Measurements from ENCODE around the gene UBL5. TPM values are rescaled to one million over a fixed set of nuclear protein-coding genes. Genes with fewer than 3 reads are reported as not detected.

UBL5 gene
- total RNA-seq, 1 donor from 2014 or later = 399 TPM

DNA sequence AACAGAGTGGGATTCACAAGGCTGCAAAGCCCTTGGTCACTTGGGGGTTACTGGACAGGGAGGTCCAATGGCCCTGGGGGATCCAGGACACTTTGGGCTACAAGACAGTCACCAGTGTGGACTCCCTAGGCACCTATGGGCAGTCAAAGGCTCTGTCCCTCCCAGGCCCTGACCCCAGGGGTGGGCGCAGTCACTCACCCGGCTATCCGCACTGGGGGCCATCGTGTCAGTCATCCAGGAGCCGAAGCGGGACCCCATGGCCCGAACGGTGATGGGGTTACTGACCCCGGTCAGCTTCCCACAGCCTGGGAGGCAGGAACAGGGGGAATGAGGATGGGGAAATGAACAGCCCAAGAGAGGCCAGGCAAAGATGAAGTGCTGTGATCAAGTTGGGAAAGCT lies 28.9 kb downstream of the UBL5 start:
- Mint-ChIP-seq H3K4me1 (ENCODE audit: unreplicated experiment) (peaks cover 23% of the 10 kb centered on the region), H3K9me3 (ENCODE audit: unreplicated experiment) (no peaks in the 10 kb centered on the region), H3K27ac (ENCODE audit: unreplicated experiment) (peak overlapping the region; percentile 48), H3K4me3 (ENCODE audit: unreplicated experiment) (no peak overlapping the region), H3K27me3 (ENCODE audit: unreplicated experiment) (peaks cover 8% of the 10 kb centered on the region), H3K36me3 (ENCODE audit: low read depth, unreplicated experiment) (peaks cover 24% of the 10 kb centered on the region)
- TF ChIP-seq, protein P1, sequence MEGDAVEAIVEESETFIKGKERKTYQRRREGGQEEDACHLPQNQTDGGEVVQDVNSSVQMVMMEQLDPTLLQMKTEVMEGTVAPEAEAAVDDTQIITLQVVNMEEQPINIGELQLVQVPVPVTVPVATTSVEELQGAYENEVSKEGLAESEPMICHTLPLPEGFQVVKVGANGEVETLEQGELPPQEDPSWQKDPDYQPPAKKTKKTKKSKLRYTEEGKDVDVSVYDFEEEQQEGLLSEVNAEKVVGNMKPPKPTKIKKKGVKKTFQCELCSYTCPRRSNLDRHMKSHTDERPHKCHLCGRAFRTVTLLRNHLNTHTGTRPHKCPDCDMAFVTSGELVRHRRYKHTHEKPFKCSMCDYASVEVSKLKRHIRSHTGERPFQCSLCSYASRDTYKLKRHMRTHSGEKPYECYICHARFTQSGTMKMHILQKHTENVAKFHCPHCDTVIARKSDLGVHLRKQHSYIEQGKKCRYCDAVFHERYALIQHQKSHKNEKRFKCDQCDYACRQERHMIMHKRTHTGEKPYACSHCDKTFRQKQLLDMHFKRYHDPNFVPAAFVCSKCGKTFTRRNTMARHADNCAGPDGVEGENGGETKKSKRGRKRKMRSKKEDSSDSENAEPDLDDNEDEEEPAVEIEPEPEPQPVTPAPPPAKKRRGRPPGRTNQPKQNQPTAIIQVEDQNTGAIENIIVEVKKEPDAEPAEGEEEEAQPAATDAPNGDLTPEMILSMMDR (IDR thresholded peaks at IDR 0.05; ENCODE audit: unreplicated experiment) = no peak
- no peak for DNase-seq (ENCODE audit: low spot score)

DNA sequence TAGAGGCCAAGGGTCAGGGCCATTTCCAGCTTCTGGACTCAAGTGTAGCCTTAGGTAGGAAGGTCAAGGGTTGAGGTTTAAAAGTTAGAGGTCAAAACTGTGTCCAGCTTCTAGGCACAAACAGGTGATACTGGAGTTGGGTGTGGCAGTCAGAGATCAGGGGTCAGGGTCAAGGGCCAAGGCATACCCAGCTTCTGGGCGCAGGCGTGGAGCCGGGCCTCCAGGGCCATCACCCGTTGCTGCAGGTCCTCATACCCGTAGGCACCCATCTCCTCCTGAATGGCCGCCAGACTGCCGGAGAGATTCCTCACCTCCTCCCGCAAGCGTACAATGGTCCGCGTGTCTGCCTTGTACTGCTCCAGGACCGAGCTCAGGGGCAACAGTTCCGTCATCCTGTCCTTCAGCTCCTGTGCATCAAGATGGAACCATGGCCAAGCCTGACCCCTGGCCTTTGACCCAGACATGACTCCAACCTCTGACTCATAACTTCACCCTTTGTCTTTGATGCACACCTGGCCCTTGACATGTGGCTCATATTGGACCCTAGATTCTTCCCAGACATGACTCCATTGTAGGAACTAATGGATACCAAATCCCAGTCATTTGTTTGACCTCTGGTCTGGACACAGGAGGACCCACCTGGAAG lies 29.5 kb downstream of the UBL5 start:
- TF ChIP-seq, protein P1 (IDR thresholded peaks at IDR 0.05; ENCODE audit: unreplicated experiment) = no peak
- Mint-ChIP-seq H3K9me3 (ENCODE audit: unreplicated experiment) (no peaks in the 10 kb centered on the region), H3K4me1 (ENCODE audit: unreplicated experiment) (peaks cover 23% of the 10 kb centered on the region), H3K4me3 (ENCODE audit: unreplicated experiment) (no peak overlapping the region), H3K27me3 (ENCODE audit: unreplicated experiment) (peaks cover 8% of the 10 kb centered on the region), H3K36me3 (ENCODE audit: low read depth, unreplicated experiment) (peaks cover 18% of the 10 kb centered on the region), H3K27ac (ENCODE audit: unreplicated experiment) (peak overlapping the region; percentile 48)
- no peak for DNase-seq (ENCODE audit: low spot score)

GRCh38 chr19:9857920-9858746 lies 30.4 kb downstream of the UBL5 start:
- DNase-seq (ENCODE audit: low spot score) = no peak
- Mint-ChIP-seq H3K27me3 (ENCODE audit: unreplicated experiment) (peaks cover 8% of the 10 kb centered on the region), H3K27ac (ENCODE audit: unreplicated experiment) (peak overlapping the region; percentile 91), H3K9me3 (ENCODE audit: unreplicated experiment) (no peaks in the 10 kb centered on the region), H3K36me3 (ENCODE audit: low read depth, unreplicated experiment) (peaks cover 15% of the 10 kb centered on the region), H3K4me3 (ENCODE audit: unreplicated experiment) (peak overlapping the region; percentile 63), H3K4me1 (ENCODE audit: unreplicated experiment) (peaks cover 27% of the 10 kb centered on the region)
- TF ChIP-seq, protein P1 (IDR thresholded peaks at IDR 0.05; ENCODE audit: unreplicated experiment) = no peak

DNA sequence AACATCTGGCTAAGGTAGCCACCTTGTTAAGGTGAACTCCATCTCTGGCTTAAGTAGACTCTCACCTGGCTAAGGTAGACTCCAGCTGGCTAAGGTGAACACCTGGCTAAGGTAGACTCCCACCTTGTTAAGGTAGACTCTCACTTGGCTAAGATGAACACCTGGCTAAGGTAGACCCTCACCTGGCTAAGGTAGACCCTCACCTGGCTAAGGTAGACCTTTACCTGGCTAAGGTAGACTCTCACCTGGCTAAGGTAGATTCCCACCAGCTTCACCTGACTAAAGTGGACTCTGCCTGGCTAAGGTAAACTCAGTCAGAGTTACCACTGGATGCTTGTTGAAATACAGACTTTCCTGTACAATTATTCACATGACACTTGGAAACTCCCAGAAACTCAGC lies 31.0 kb downstream of the UBL5 start:
- Mint-ChIP-seq H3K9me3 (ENCODE audit: unreplicated experiment) (no peaks in the 10 kb centered on the region), H3K27ac (ENCODE audit: unreplicated experiment) (peak overlapping the region; percentile 20), H3K36me3 (ENCODE audit: low read depth, unreplicated experiment) (peaks cover 13% of the 10 kb centered on the region), H3K4me1 (ENCODE audit: unreplicated experiment) (peaks cover 27% of the 10 kb centered on the region), H3K27me3 (ENCODE audit: unreplicated experiment) (peaks cover 8% of the 10 kb centered on the region), H3K4me3 (ENCODE audit: unreplicated experiment) (peak overlapping the region; percentile 2)
- TF ChIP-seq, protein P1 (IDR thresholded peaks at IDR 0.05; ENCODE audit: unreplicated experiment) = no peak
- DNase-seq (ENCODE audit: low spot score) = no peak

GRCh38 chr19:9860407-9860806 lies 32.7 kb downstream of the UBL5 start:
- Mint-ChIP-seq H3K4me3 (ENCODE audit: unreplicated experiment) (no peak overlapping the region), H3K4me1 (ENCODE audit: unreplicated experiment) (peaks cover 27% of the 10 kb centered on the region), H3K27ac (ENCODE audit: unreplicated experiment) (no peak overlapping the region), H3K9me3 (ENCODE audit: unreplicated experiment) (no peaks in the 10 kb centered on the region), H3K36me3 (ENCODE audit: low read depth, unreplicated experiment) (peaks cover 9% of the 10 kb centered on the region), H3K27me3 (ENCODE audit: unreplicated experiment) (peaks cover 8% of the 10 kb centered on the region)
- DNase-seq (ENCODE audit: low spot score) = no peak
- TF ChIP-seq, protein P1 (IDR thresholded peaks at IDR 0.05; ENCODE audit: unreplicated experiment) = no peak

Measured in endothelial cell (in vitro differentiated cells).